Liver (tissue), 3 donors: ENCODE results near the gene DIPK1B.

ENCODE experiments used
- CTCF ChIP-seq: fragments of 150-350 bp; IDR thresholded peaks from 2 replicates; pipeline ENCODE4 v1.5.1; 2017; ENCODE audit warnings: improper control_type of control experiment, low read depth, low read length; ENCODE audit not compliant: missing input control
- EGR1 ChIP-seq, 2 donors: IDR thresholded peaks; 2 replicates each; pipeline ENCODE4 v1.6.1; 2016 to 2018; ENCODE audit warnings: antibody characterized with exemption in 2 of 2, low read depth in 2 of 2
- GABPA ChIP-seq, 2 donors: IDR thresholded peaks in 1 of 2; conservative IDR thresholded peaks in 1 of 2; 2 replicates each; pipeline ENCODE4 v1.6.1; 2016; ENCODE audit warnings: antibody characterized with exemption in 2 of 2, mild to moderate bottlenecking in 1 of 2, moderate library complexity in 1 of 2
- MAX ChIP-seq: IDR thresholded peaks from 2 replicates; pipeline ENCODE4 v1.6.1; 2016; ENCODE audit warnings: antibody characterized with exemption
- RAD21 ChIP-seq, 2 donors: IDR thresholded peaks; 2 replicates each; pipeline ENCODE4 v1.6.1; 2016; ENCODE audit warnings: antibody characterized with exemption in 2 of 2, mild to moderate bottlenecking in 2 of 2
- RXRA ChIP-seq, 2 donors: IDR thresholded peaks; 2 replicates each; pipeline ENCODE4 v1.6.1; 2017 to 2018; ENCODE audit warnings: antibody characterized with exemption in 2 of 2, mild to moderate bottlenecking in 1 of 2
- TAF1 ChIP-seq: conservative IDR thresholded peaks from 2 replicates; pipeline ENCODE4 v1.6.1; 2016; ENCODE audit warnings: antibody characterized with exemption, mild to moderate bottlenecking
- YY1 ChIP-seq: IDR thresholded peaks from 2 replicates; pipeline ENCODE4 v1.6.1; 2016; ENCODE audit warnings: antibody characterized with exemption, mild to moderate bottlenecking
- TF ChIP-seq, protein P1 (sequence below): IDR thresholded peaks from 2 replicates; pipeline ENCODE4 v1.6.1; 2016; ENCODE audit warnings: antibody characterized with exemption, mild to moderate bottlenecking
- donor health status: healthy.
- donor health status: healthy.

GRCh38 chr9:136700304-136700703, 12.1 kb upstream of the DIPK1B start:
- no peak for TF ChIP-seq RAD21 (IDR thresholded peaks at IDR 0.05)
- TF ChIP-seq, protein P1, sequence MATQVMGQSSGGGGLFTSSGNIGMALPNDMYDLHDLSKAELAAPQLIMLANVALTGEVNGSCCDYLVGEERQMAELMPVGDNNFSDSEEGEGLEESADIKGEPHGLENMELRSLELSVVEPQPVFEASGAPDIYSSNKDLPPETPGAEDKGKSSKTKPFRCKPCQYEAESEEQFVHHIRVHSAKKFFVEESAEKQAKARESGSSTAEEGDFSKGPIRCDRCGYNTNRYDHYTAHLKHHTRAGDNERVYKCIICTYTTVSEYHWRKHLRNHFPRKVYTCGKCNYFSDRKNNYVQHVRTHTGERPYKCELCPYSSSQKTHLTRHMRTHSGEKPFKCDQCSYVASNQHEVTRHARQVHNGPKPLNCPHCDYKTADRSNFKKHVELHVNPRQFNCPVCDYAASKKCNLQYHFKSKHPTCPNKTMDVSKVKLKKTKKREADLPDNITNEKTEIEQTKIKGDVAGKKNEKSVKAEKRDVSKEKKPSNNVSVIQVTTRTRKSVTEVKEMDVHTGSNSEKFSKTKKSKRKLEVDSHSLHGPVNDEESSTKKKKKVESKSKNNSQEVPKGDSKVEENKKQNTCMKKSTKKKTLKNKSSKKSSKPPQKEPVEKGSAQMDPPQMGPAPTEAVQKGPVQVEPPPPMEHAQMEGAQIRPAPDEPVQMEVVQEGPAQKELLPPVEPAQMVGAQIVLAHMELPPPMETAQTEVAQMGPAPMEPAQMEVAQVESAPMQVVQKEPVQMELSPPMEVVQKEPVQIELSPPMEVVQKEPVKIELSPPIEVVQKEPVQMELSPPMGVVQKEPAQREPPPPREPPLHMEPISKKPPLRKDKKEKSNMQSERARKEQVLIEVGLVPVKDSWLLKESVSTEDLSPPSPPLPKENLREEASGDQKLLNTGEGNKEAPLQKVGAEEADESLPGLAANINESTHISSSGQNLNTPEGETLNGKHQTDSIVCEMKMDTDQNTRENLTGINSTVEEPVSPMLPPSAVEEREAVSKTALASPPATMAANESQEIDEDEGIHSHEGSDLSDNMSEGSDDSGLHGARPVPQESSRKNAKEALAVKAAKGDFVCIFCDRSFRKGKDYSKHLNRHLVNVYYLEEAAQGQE, result no peak
- TF ChIP-seq CTCF, result no peak
- TF ChIP-seq RXRA (IDR thresholded peaks at IDR 0.05), result no peak
- no peak for TF ChIP-seq TAF1
- no peak for TF ChIP-seq GABPA (IDR thresholded peaks at IDR 0.05 in 1 of 2, conservative IDR thresholded peaks at IDR 0.05 in 1 of 2)
- TF ChIP-seq YY1, result no peak
- no peak for TF ChIP-seq MAX
- no peak for TF ChIP-seq EGR1 (IDR thresholded peaks at IDR 0.05; ENCODE audit: low read depth in 2 of 2)
